Endodermal cell (in vitro differentiated cells): ENCODE data around the gene APBB1IP. TPM values are rescaled to one million over a fixed set of nuclear protein-coding genes. Genes with fewer than 3 reads are reported as not detected.

Source experiments
- DNase-seq: peaks from one replicate; pipeline ENCODE4 v3.0.0-alpha.2; 2017
- H3K27ac ChIP-seq: 2 replicates; pipeline ENCODE4 v1.5.1; 2013; ENCODE audit warnings: mild to moderate bottlenecking, low read depth, low read length, moderate library complexity
- H3K27me3 ChIP-seq: 2 replicates; pipeline ENCODE4 v1.6.1; 2013; ENCODE audit warnings: mild to moderate bottlenecking, low read length, moderate library complexity; ENCODE audit not compliant: insufficient read depth, control insufficient read depth, poor library complexity, severe bottlenecking
- H3K36me3 ChIP-seq: 2 replicates; pipeline ENCODE4 v1.7.0; 2013; ENCODE audit warnings: mild to moderate bottlenecking, low read length, moderate library complexity; ENCODE audit not compliant: control insufficient read depth, insufficient read depth
- H3K4me1 ChIP-seq: one replicate; pipeline ENCODE4 v1.7.0; 2013; ENCODE audit warnings: low read length; ENCODE audit not compliant: control insufficient read depth, insufficient read depth
- H3K4me3 ChIP-seq: 2 replicates; pipeline ENCODE4 v1.5.1; 2013; ENCODE audit warnings: mild to moderate bottlenecking, low read length, moderate library complexity
- H3K9ac ChIP-seq: 2 replicates; pipeline ENCODE4 v1.6.1; 2013; ENCODE audit warnings: mild to moderate bottlenecking, low read length, moderate library complexity; ENCODE audit not compliant: poor library complexity, severe bottlenecking; ENCODE audit errors: extremely low read depth
- H3K9me3 ChIP-seq: 2 replicates; pipeline ENCODE4 v1.6.1; 2013; ENCODE audit warnings: mild to moderate bottlenecking, low read length, moderate library complexity; ENCODE audit not compliant: control insufficient read depth
- H3K27ac Mint-ChIP-seq: 2 replicates; pipeline ENCODE4 v1.8.0; 2020; ENCODE audit warnings: mixed read lengths
- H3K27me3 Mint-ChIP-seq: 2 replicates; pipeline ENCODE4 v1.8.0; 2021; ENCODE audit warnings: mild to moderate bottlenecking, mixed read lengths; ENCODE audit not compliant: insufficient read depth
- H3K36me3 Mint-ChIP-seq: 2 replicates; pipeline ENCODE4 v1.8.0; 2020; ENCODE audit warnings: low read depth, mixed read lengths
- H3K4me1 Mint-ChIP-seq: 2 replicates; pipeline ENCODE4 v1.8.0; 2020; ENCODE audit warnings: mixed read lengths
- H3K4me3 Mint-ChIP-seq: 2 replicates; pipeline ENCODE4 v1.8.0; 2020; ENCODE audit warnings: mild to moderate bottlenecking, moderate library complexity, mixed read lengths
- H3K9me3 Mint-ChIP-seq: 2 replicates; pipeline ENCODE4 v1.8.0; 2020; ENCODE audit warnings: mild to moderate bottlenecking, mixed read lengths
- WGBS, 2 experiments: methylation state at CpG; one replicate each; pipeline versions ENCODE4 v1.1.5 to v1.1.7; 2013; ENCODE audit warnings: missing lambda C conversion rate in 2 of 2, mixed read lengths in 1 of 2; ENCODE audit not compliant: insufficient coverage in 1 of 2, insufficient read length in 1 of 2; 5-methylcytosine and 5-hydroxymethylcytosine counted together
- total RNA-seq, 2 donors: library from RNA; stranded (reverse); fragmentation: NEBNext Ultra II Directional in 1 of 2; extraction: Animal tissue kit (Norgen Biotek cat#: 25700) in 1 of 2; gene quantifications; 2 replicates in 1 of 2; 3 replicates in 1 of 2; pipeline ENCODE4 v1.2.1, GENCODE V29; 2021
- TF ChIP-seq, protein P1 (sequence below): fragments of 200-600 bp; sonication (generic); conservative IDR thresholded peaks from 2 replicates; pipeline ENCODE4 v1.5.0; 2021; ENCODE audit warnings: antibody characterized with exemption, mild to moderate bottlenecking

The APBB1IP gene
- total RNA-seq, 2 donors from 2014 or later: 0.24 TPM

DNA sequence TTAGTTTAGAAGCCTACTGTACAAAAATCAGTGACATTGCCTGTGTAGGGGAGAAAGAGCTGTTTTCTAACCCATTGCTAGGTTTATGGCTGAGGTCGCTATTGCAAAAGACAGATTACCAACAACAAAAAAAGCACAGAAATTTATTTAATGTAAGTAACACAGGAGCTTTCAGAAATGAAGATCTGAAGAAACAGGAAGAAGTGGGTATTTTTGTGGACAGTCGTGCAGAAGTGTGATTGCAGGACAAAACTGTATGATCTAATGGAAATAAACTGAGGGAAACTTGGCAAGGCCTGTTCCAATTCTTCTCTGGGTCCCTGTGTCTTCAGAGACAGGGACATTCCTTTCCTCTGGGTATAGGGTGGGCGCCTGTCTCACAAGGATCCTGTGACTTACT lies 87.4 kb downstream of the APBB1IP start:
- H3K9me3 ChIP-seq: peaks cover 6% of the 10 kb centered on the region

DNA sequence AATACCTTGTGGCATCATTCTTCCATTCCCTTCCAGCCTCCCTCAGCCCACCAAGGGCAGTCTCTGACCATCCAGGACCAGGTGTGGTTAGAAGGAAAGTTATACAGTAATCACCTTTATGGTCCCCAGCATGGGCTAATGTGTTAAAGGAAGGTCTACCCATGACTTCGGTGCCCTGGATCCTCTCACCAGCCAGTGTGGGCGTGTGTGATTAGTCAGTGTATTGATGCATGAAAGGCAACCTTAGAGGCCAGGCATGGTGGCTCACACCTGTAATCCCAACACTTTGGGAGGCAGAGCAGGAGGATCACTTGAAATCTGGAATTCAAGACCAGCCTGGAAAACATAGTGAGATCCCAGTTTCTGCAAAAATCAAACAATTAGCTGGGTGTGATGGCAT lies 88.9 kb downstream of the APBB1IP start:
- Mint-ChIP-seq H3K27me3 (no peaks in the 10 kb centered on the region), H3K27ac (no peak overlapping the region), H3K36me3 (no peaks in the 10 kb centered on the region), H3K4me1 (peaks cover 30% of the 10 kb centered on the region), H3K4me3 (no peak overlapping the region), H3K9me3 (no peaks in the 10 kb centered on the region)
- DNase-seq: no peak
- peaks cover 7% of the 10 kb centered on the region for H3K4me1 ChIP-seq
- no peak overlapping the region for H3K27ac ChIP-seq
- H3K9ac ChIP-seq: no peak overlapping the region
- H3K36me3 ChIP-seq: no peaks in the 10 kb centered on the region
- H3K4me3 ChIP-seq: no peak overlapping the region
- no peaks in the 10 kb centered on the region for H3K9me3 ChIP-seq
- WGBS, 2 experiments: 72 to 89% methylated on average over 2 of the region's 2 CpGs
- TF ChIP-seq, protein P1, sequence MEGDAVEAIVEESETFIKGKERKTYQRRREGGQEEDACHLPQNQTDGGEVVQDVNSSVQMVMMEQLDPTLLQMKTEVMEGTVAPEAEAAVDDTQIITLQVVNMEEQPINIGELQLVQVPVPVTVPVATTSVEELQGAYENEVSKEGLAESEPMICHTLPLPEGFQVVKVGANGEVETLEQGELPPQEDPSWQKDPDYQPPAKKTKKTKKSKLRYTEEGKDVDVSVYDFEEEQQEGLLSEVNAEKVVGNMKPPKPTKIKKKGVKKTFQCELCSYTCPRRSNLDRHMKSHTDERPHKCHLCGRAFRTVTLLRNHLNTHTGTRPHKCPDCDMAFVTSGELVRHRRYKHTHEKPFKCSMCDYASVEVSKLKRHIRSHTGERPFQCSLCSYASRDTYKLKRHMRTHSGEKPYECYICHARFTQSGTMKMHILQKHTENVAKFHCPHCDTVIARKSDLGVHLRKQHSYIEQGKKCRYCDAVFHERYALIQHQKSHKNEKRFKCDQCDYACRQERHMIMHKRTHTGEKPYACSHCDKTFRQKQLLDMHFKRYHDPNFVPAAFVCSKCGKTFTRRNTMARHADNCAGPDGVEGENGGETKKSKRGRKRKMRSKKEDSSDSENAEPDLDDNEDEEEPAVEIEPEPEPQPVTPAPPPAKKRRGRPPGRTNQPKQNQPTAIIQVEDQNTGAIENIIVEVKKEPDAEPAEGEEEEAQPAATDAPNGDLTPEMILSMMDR: no peak
- no peaks in the 10 kb centered on the region for H3K27me3 ChIP-seq

More for the DNA sequence above, 87.4 kb downstream of the APBB1IP start:
- Histone ChIP-seq H3K4me1 (peaks cover 7% of the 10 kb centered on the region), H3K27me3 (no peaks in the 10 kb centered on the region), H3K4me3 (no peak overlapping the region), H3K27ac (no peak overlapping the region), H3K36me3 (no peaks in the 10 kb centered on the region), H3K9ac (no peak overlapping the region)
- no peaks in the 10 kb centered on the region for H3K27me3 Mint-ChIP-seq
- peak overlapping the region; percentile 97 for H3K27ac Mint-ChIP-seq
- 87 to 88% methylated on average over 1 to 3 of the region's 3 CpGs for WGBS, 2 experiments
- H3K4me3 Mint-ChIP-seq: no peak overlapping the region
- peaks cover 3% of the 10 kb centered on the region for H3K9me3 Mint-ChIP-seq
- TF ChIP-seq, protein P1: no peak
- peaks cover 30% of the 10 kb centered on the region for H3K4me1 Mint-ChIP-seq
- DNase-seq: no peak
- no peaks in the 10 kb centered on the region for H3K36me3 Mint-ChIP-seq

DNA sequence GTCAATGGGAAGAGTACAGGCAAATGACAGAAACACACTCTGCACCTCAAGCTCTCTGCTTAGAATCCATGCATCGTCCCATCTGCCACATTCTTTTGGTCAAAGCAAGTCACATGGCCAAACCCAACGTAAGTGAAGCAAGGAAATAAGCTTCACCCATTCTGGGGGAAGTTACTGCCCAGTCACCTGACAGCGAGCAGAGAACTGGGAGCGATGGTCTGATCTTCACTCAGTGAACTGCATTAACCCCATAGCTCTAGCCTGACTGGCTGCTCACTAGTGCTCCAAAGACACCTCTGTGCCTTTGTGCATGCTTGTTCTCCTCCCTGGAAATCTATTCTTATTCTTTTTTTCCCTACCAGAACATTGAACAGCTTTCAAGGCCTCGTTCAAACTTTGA lies 89.9 kb downstream of the APBB1IP start:
- Histone ChIP-seq H3K4me1 (peaks cover 7% of the 10 kb centered on the region), H3K9me3 (no peaks in the 10 kb centered on the region), H3K36me3 (no peaks in the 10 kb centered on the region), H3K4me3 (no peak overlapping the region), H3K27me3 (no peaks in the 10 kb centered on the region), H3K9ac (no peak overlapping the region), H3K27ac (no peak overlapping the region)
- Mint-ChIP-seq H3K27me3 (no peaks in the 10 kb centered on the region), H3K36me3 (no peaks in the 10 kb centered on the region), H3K9me3 (no peaks in the 10 kb centered on the region), H3K27ac (no peak overlapping the region), H3K4me1 (peaks cover 30% of the 10 kb centered on the region), H3K4me3 (no peak overlapping the region)
- 94 to 97% methylated on average over 5 of the region's 5 CpGs for whole genome bisulfite sequencing, 2 experiments
- DNase-seq: no peak
- TF ChIP-seq, protein P1: no peak
